Gastroesophageal sphincter (tissue), 4 donors: ENCODE data around the gene LRP1B. TPM values are rescaled to one million over a fixed set of nuclear protein-coding genes. Genes with fewer than 3 reads are reported as not detected.

Experiments
- ATAC-seq: fragments of 150-250 bp; one replicate; pipeline ENCODE4 v1.9.1; 2016; ENCODE audit warnings: mild to moderate bottlenecking, moderate library complexity
- H3K27ac ChIP-seq, 4 donors: fragments of 200-600 bp; sonication (generic) in 3 of 4; 1 replicate in 3 of 4; 2 replicates in 1 of 4; pipeline ENCODE4 v1.5.1; 2016 to 2019
- H3K27me3 ChIP-seq: fragments of 200-600 bp; sonication (generic); one replicate; pipeline ENCODE4 v1.5.1; 2019
- H3K36me3 ChIP-seq, 2 donors: fragments of 200-600 bp; sonication (generic); one replicate each; pipeline ENCODE4 v1.5.1; 2019; ENCODE audit warnings: control low read depth in 1 of 2
- H3K4me1 ChIP-seq, 3 donors: fragments of 200-600 bp; sonication (generic); 1 replicate in 2 of 3; 2 replicates in 1 of 3; pipeline ENCODE4 v1.5.1; 2016 to 2019; ENCODE audit warnings: control low read depth in 2 of 3
- H3K4me3 ChIP-seq, 2 donors: fragments of 200-600 bp; sonication (generic); one replicate each; pipeline ENCODE4 v1.5.1; 2019; ENCODE audit warnings: mild to moderate bottlenecking in 1 of 2, moderate library complexity in 1 of 2
- H3K9me3 ChIP-seq, 3 donors: fragments of 200-600 bp; sonication (generic); one replicate each; pipeline ENCODE4 v1.5.1; 2017 to 2019; ENCODE audit warnings: control low read depth in 2 of 3
- CTCF ChIP-seq, 4 experiments: fragments of 200-600 bp in 2 of 4; fragments of 450-650 bp in 2 of 4; sonication (generic) in 1 of 4; IDR thresholded peaks; one replicate each; pipeline ENCODE4 v1.5.1; 2017 to 2019; ENCODE audit warnings: antibody characterized with exemption in 4 of 4, mild to moderate bottlenecking in 2 of 4, moderate library complexity in 2 of 4
- EP300 ChIP-seq: sonication (generic); formaldehyde crosslinking; IDR thresholded peaks from one replicate; pipeline ENCODE4 v1.6.1; 2017; ENCODE audit warnings: antibody characterized with exemption, mild to moderate bottlenecking
- POLR2A ChIP-seq, 2 donors: fragments of 450-650 bp; IDR thresholded peaks; one replicate each; pipeline ENCODE4 v1.6.1; 2017; ENCODE audit warnings: antibody characterized with exemption in 2 of 2, mild to moderate bottlenecking in 2 of 2, moderate library complexity in 1 of 2
- POLR2AphosphoS5 ChIP-seq: sonication (generic); formaldehyde crosslinking; IDR thresholded peaks from one replicate; pipeline ENCODE4 v1.6.1; 2017; ENCODE audit warnings: antibody characterized with exemption
- WGBS, 2 donors: methylation state at CpG; one replicate each; pipeline ENCODE4 v1.1.5; 2018; ENCODE audit warnings: low coverage in 1 of 2; 5-methylcytosine and 5-hydroxymethylcytosine counted together
- total RNA-seq, 4 donors: library from RNA; depleted of rRNA; stranded (reverse); fragments of >200 nt; gene quantifications; one replicate each; pipeline ENCODE4 v1.1.0, GENCODE V29; 2016

The LRP1B gene
- total RNA-seq, 4 donors from 2014 or later = 0.27 to 20.7 (median 3.2) TPM

GRCh38 chr2:140998017-140998416 is 1132.8 kb downstream of the LRP1B start:
- H3K36me3 ChIP-seq = no peaks in the 10 kb centered on the region
- no peak for TF ChIP-seq CTCF (IDR thresholded peaks at IDR 0.05)
- TF ChIP-seq POLR2A (IDR thresholded peaks at IDR 0.05) = no peak
- no peak for TF ChIP-seq EP300
- no peak for TF ChIP-seq POLR2AphosphoS5
- no peak overlapping the region for H3K27ac ChIP-seq
- no peak for ATAC-seq
- no peak overlapping the region for H3K4me3 ChIP-seq
- H3K9me3 ChIP-seq = no peaks in the 10 kb centered on the region
- H3K27me3 ChIP-seq = no peaks in the 10 kb centered on the region
- H3K4me1 ChIP-seq = no peaks in the 10 kb centered on the region

- no peak overlapping the region for H3K27ac ChIP-seq
- no peak for ATAC-seq
- H3K4me1 ChIP-seq = no peaks in the 10 kb centered on the region
- H3K9me3 ChIP-seq = no peaks in the 10 kb centered on the region
- no peak overlapping the region for H3K4me3 ChIP-seq
- H3K27me3 ChIP-seq = no peaks in the 10 kb centered on the region
- TF ChIP-seq POLR2A (IDR thresholded peaks at IDR 0.05) (no peak), POLR2AphosphoS5 (no peak), CTCF (IDR thresholded peaks at IDR 0.05) (no peak), EP300 (no peak)
- no peaks in the 10 kb centered on the region for H3K36me3 ChIP-seq
Measured at GRCh38 chr2:140994856-140995255, 1136.0 kb downstream of the LRP1B start.

GRCh38 chr2:140990416-140990815 is 1140.4 kb downstream of the LRP1B start:
- H3K9me3 ChIP-seq = no peaks in the 10 kb centered on the region
- no peaks in the 10 kb centered on the region for H3K36me3 ChIP-seq
- ATAC-seq = no peak
- H3K27ac ChIP-seq = no peak overlapping the region
- no peaks in the 10 kb centered on the region for H3K4me1 ChIP-seq
- H3K4me3 ChIP-seq = no peak overlapping the region
- no peak for TF ChIP-seq EP300
- TF ChIP-seq POLR2AphosphoS5 = no peak
- TF ChIP-seq CTCF (IDR thresholded peaks at IDR 0.05) = no peak
- TF ChIP-seq POLR2A (IDR thresholded peaks at IDR 0.05) = no peak
- 89 to 93% methylated on average over 1 of the region's 1 CpG for WGBS, 2 donors
- H3K27me3 ChIP-seq = no peaks in the 10 kb centered on the region

- no peak overlapping the region for H3K27ac ChIP-seq
- no peak for ATAC-seq
- no peak overlapping the region for H3K4me3 ChIP-seq
- H3K4me1 ChIP-seq = no peaks in the 10 kb centered on the region
- no peak for TF ChIP-seq CTCF (IDR thresholded peaks at IDR 0.05)
- H3K9me3 ChIP-seq = no peaks in the 10 kb centered on the region
- H3K27me3 ChIP-seq = no peaks in the 10 kb centered on the region
- H3K36me3 ChIP-seq = no peaks in the 10 kb centered on the region
Measured at GRCh38 chr2:140988597-140988996, 1142.2 kb downstream of the LRP1B start.

GRCh38 chr2:140986456-140986855 is 1144.4 kb downstream of the LRP1B start:
- TF ChIP-seq POLR2A (IDR thresholded peaks at IDR 0.05) (no peak), POLR2AphosphoS5 (no peak), CTCF (IDR thresholded peaks at IDR 0.05) (no peak), EP300 (no peak)
- Histone ChIP-seq H3K9me3 (no peaks in the 10 kb centered on the region), H3K4me3 (no peak overlapping the region), H3K36me3 (no peaks in the 10 kb centered on the region), H3K27me3 (no peaks in the 10 kb centered on the region), H3K27ac (no peak overlapping the region), H3K4me1 (no peaks in the 10 kb centered on the region)
- no peak for ATAC-seq
- 56 to 92% methylated on average over 1 of the region's 1 CpG for WGBS, 2 donors
